NB4 (cell line): ENCODE data around the gene DIP2C.

Experiments used
- POLR2A ChIP-seq: IDR thresholded peaks from 2 replicates; pipeline ENCODE4 v1.6.1; 2011; ENCODE audit warnings: mild to moderate bottlenecking; ENCODE audit not compliant: insufficient read length; ENCODE audit errors: extremely low read depth
- TF ChIP-seq, protein P1 (sequence below): IDR thresholded peaks from one replicate; pipeline ENCODE4 v1.5.1; 2012; ENCODE audit warnings: low read depth, low read length

DNA sequence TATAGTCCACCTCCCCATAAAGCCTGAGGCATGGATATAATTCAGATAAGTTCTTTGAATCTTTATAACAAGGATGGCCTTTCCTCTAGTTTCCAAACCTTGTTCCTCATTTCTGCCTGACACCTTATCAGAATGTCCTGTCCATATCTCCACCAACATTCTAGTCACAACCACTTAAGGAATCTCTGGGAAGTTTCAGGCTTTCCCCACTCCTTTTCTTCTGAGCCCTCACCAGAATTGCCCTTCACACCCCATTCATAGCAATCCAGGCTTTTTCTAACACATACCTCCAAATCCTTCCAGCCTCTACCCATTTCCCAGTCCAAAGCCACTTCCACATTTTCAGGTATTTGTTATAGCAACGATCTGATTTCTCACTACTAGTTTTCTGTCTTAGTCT, 18.0 kb upstream of the DIP2C start:
- TF ChIP-seq, protein P1, sequence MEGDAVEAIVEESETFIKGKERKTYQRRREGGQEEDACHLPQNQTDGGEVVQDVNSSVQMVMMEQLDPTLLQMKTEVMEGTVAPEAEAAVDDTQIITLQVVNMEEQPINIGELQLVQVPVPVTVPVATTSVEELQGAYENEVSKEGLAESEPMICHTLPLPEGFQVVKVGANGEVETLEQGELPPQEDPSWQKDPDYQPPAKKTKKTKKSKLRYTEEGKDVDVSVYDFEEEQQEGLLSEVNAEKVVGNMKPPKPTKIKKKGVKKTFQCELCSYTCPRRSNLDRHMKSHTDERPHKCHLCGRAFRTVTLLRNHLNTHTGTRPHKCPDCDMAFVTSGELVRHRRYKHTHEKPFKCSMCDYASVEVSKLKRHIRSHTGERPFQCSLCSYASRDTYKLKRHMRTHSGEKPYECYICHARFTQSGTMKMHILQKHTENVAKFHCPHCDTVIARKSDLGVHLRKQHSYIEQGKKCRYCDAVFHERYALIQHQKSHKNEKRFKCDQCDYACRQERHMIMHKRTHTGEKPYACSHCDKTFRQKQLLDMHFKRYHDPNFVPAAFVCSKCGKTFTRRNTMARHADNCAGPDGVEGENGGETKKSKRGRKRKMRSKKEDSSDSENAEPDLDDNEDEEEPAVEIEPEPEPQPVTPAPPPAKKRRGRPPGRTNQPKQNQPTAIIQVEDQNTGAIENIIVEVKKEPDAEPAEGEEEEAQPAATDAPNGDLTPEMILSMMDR, result no peak
- no peak for TF ChIP-seq POLR2A
